ENCODE data around the gene ASTN2. TPM values are rescaled to one million over a fixed set of nuclear protein-coding genes. Genes with fewer than 3 reads are reported as not detected.

ASTN2 gene
- total RNA-seq, 1 donor from 2014 or later: 29.0 TPM

GRCh38 chr9:116594547-116594946 is 820.3 kb downstream of the ASTN2 start:
- peaks cover 2% of the 10 kb centered on the region for H3K9me3 Mint-ChIP-seq (ENCODE audit: low read depth)
- H3K4me3 Mint-ChIP-seq (ENCODE audit: low read depth): no peak overlapping the region
- H3K27me3 Mint-ChIP-seq: no peaks in the 10 kb centered on the region
- no peaks in the 10 kb centered on the region for H3K36me3 Mint-ChIP-seq (ENCODE audit: insufficient read depth)
- no peak for TF ChIP-seq CTCF (IDR thresholded peaks at IDR 0.05; ENCODE audit: unreplicated experiment)
- H3K27ac Mint-ChIP-seq: no peak overlapping the region
- DNase-seq (ENCODE audit: low spot score, unreplicated experiment): no peak
- H3K4me1 Mint-ChIP-seq (ENCODE audit: low read depth): no peaks in the 10 kb centered on the region

- H3K27ac Mint-ChIP-seq: no peak overlapping the region
- H3K4me1 Mint-ChIP-seq (ENCODE audit: low read depth): no peaks in the 10 kb centered on the region
- H3K4me3 Mint-ChIP-seq (ENCODE audit: low read depth): no peak overlapping the region
- no peak for TF ChIP-seq CTCF (IDR thresholded peaks at IDR 0.05; ENCODE audit: unreplicated experiment)
- no peak for DNase-seq (ENCODE audit: low spot score, unreplicated experiment)
- H3K9me3 Mint-ChIP-seq (ENCODE audit: low read depth): peaks cover 15% of the 10 kb centered on the region
- H3K27me3 Mint-ChIP-seq: no peaks in the 10 kb centered on the region
- H3K36me3 Mint-ChIP-seq (ENCODE audit: insufficient read depth): peaks cover 8% of the 10 kb centered on the region
These were observed 821.9 kb downstream of the ASTN2 start for GRCh38 chr9:116592970-116593369.

GRCh38 chr9:116589392-116590354 is 825.2 kb downstream of the ASTN2 start:
- Mint-ChIP-seq H3K27ac (no peak overlapping the region), H3K27me3 (no peaks in the 10 kb centered on the region), H3K4me3 (ENCODE audit: low read depth) (no peak overlapping the region), H3K9me3 (ENCODE audit: low read depth) (peaks cover 24% of the 10 kb centered on the region), H3K4me1 (ENCODE audit: low read depth) (no peaks in the 10 kb centered on the region), H3K36me3 (ENCODE audit: insufficient read depth) (peaks cover 8% of the 10 kb centered on the region)
- TF ChIP-seq CTCF (IDR thresholded peaks at IDR 0.05; ENCODE audit: unreplicated experiment): peak; percentile 48
- no peak for DNase-seq (ENCODE audit: low spot score, unreplicated experiment)

GRCh38 chr9:116587919-116588318 is 826.9 kb downstream of the ASTN2 start:
- no peak overlapping the region for H3K27ac Mint-ChIP-seq
- DNase-seq (ENCODE audit: low spot score, unreplicated experiment): no peak
- TF ChIP-seq CTCF (IDR thresholded peaks at IDR 0.05; ENCODE audit: unreplicated experiment): no peak

GRCh38 chr9:116585896-116586295 is 829.0 kb downstream of the ASTN2 start:
- H3K27ac Mint-ChIP-seq: no peak overlapping the region
- DNase-seq (ENCODE audit: low spot score, unreplicated experiment): no peak
- H3K4me1 Mint-ChIP-seq (ENCODE audit: low read depth): peaks cover 7% of the 10 kb centered on the region
- no peak overlapping the region for H3K4me3 Mint-ChIP-seq (ENCODE audit: low read depth)
- peaks cover 8% of the 10 kb centered on the region for H3K36me3 Mint-ChIP-seq (ENCODE audit: insufficient read depth)
- no peaks in the 10 kb centered on the region for H3K27me3 Mint-ChIP-seq
- no peak for TF ChIP-seq CTCF (IDR thresholded peaks at IDR 0.05; ENCODE audit: unreplicated experiment)
- H3K9me3 Mint-ChIP-seq (ENCODE audit: low read depth): peaks cover 24% of the 10 kb centered on the region

More at GRCh38 chr9:116587919-116588318, 826.9 kb downstream of the ASTN2 start:
- Mint-ChIP-seq H3K27me3 (no peaks in the 10 kb centered on the region), H3K4me3 (ENCODE audit: low read depth) (no peak overlapping the region), H3K36me3 (ENCODE audit: insufficient read depth) (peaks cover 8% of the 10 kb centered on the region), H3K4me1 (ENCODE audit: low read depth) (peaks cover 2% of the 10 kb centered on the region), H3K9me3 (ENCODE audit: low read depth) (peaks cover 24% of the 10 kb centered on the region)

All from progenitor cell of endocrine pancreas (in vitro differentiated cells).